Fibroblast of the aortic adventitia (primary cell): ENCODE data around the gene ZNF581. TPM values are rescaled to one million over a fixed set of nuclear protein-coding genes. Genes with fewer than 3 reads are reported as not detected.

ENCODE experiments used
- DNase-seq: peaks from one replicate; pipeline ENCODE4 v3.0.0-alpha.2; 2010; ENCODE audit warnings: low read depth
- H3K4me3 ChIP-seq: 2 replicates; pipeline ENCODE4 v1.5.1; 2011; ENCODE audit warnings: low read depth, mild to moderate bottlenecking, control low read depth, low read length, moderate library complexity
- CTCF ChIP-seq: IDR thresholded peaks from 2 replicates; pipeline ENCODE4 v1.5.1; 2011; ENCODE audit warnings: mild to moderate bottlenecking, low read length, control low read depth, inconsistent platforms; ENCODE audit not compliant: insufficient read depth
- total RNA-seq: library from RNA; depleted of rRNA; stranded (reverse); fragments of >200 nt; gene quantifications from 2 replicates; pipeline ENCODE4 v1.2.3, GENCODE V29; 2012; ENCODE audit warnings: low replicate concordance

ZNF581 gene
- total RNA-seq, 1 donor: 13.9 TPM

GRCh38 chr19:55653651-55654322 is 10.3 kb downstream of the ZNF581 start:
- TF ChIP-seq CTCF: peak; percentile 100
- peak; percentile 99 for DNase-seq
- peak overlapping the region; percentile 92 for H3K4me3 ChIP-seq

GRCh38 chr19:55654323-55654867 is 10.9 kb downstream of the ZNF581 start:
- peak; percentile 100 for DNase-seq
- peak overlapping the region; percentile 92 for H3K4me3 ChIP-seq
- TF ChIP-seq CTCF: no peak

GRCh38 chr19:55654868-55655647 is 11.6 kb downstream of the ZNF581 start, which contains the start of gene U2AF2:
Gene U2AF2 (plus strand): TSS chr19:55655035. CDS start chr19:55655105, 70 bp downstream.
- no peak for TF ChIP-seq CTCF
- peak; percentile 61 for DNase-seq
- H3K4me3 ChIP-seq: peak within 1 kb of the TSS; percentile 92

- DNase-seq: no peak
- no peak for TF ChIP-seq CTCF
- peak overlapping the region; percentile 92 for H3K4me3 ChIP-seq
Measured at GRCh38 chr19:55655648-55656040, 12.2 kb downstream of the ZNF581 start.

- no peak for DNase-seq
- peak overlapping the region; percentile 92 for H3K4me3 ChIP-seq
- TF ChIP-seq CTCF: no peak
Measured at GRCh38 chr19:55656552-55656951, 13.1 kb downstream of the ZNF581 start.

GRCh38 chr19:55656988-55657747 is 13.7 kb downstream of the ZNF581 start:
- no peak for TF ChIP-seq CTCF
- no peak for DNase-seq
- peak overlapping the region; percentile 92 for H3K4me3 ChIP-seq
